ENCODE measurements around the gene ZBTB7C.

- TF ChIP-seq CTCF (IDR thresholded peaks at IDR 0.05), result peak in 1 of 7 experiments; percentile 26
- TF ChIP-seq POLR2AphosphoS5 (IDR thresholded peaks at IDR 0.05), result no peak
- TF ChIP-seq POLR2A (IDR thresholded peaks at IDR 0.05), result no peak
- TF ChIP-seq EP300 (IDR thresholded peaks at IDR 0.05), result no peak
Observed at GRCh38 chr18:48230467-48231113, 178.6 kb downstream of the ZBTB7C start.
